Measurements from ENCODE around the gene DUSP16. TPM values are rescaled to one million over a fixed set of nuclear protein-coding genes. Genes with fewer than 3 reads are reported as not detected.

The DUSP16 gene
- total RNA-seq, 1 experiment from 2014 or later = 10.6 TPM

DNA sequence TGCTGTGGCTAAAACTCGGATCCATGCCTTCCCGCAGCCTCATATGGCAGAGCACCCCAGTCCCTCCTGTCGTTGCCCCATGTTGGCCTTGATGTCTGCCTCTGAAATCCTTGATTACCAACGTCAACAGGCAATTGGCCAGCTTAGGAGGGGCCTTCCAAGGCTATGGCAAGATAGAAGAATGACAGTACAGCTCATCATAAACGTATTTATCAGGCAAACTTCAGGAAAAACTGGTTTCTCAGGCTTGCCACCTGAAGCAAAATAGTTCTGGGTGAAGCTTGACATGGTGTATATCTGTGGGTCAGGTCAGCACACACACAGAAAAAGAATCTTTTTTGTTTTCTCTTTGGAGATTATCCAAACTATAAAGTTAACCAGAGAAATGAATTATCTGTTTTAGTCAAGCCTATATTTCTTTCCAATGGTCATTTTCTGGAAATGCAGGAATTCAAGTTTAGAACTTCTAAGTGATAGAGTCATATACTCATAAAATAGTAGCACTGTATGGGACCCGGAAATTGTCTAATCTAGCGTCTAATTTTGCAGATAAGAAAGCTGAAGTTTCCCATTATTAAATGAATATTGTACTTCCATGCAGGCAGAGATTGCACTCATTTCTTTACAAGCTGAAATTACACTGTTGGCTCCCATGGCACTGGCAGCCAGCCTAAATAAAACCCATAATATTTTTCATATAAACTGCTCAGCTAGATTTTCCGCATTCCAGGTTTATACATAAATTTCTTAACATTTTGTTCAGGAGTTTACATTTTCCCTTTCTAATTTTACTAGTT lies 24.4 kb upstream of the DUSP16 start:
- CTCF ChIA-PET = no interaction called here

GRCh38 chr12:12585115-12585863 lies 22.6 kb upstream of the DUSP16 start:
- BruUV-seq (replicated peaks) = no TSS peak
- H3K27ac ChIP-seq (ENCODE audit: low read depth, low read length, poor library complexity, severe bottlenecking) = no peak overlapping the region
- POLR2A ChIA-PET (ENCODE audit: low non-redundant PET) = no interaction called here
- no peaks in the 10 kb centered on the region for H3K36me3 ChIP-seq (ENCODE audit: insufficient read depth, low read length, poor library complexity, severe bottlenecking)
- DNase-seq (ENCODE audit: low spot score) = no peak
- H3K4me3 ChIP-seq (ENCODE audit: low read depth, low read length, poor library complexity, severe bottlenecking) = no peak overlapping the region
- CTCF ChIA-PET = interaction anchor here (0.6 kb wide), 1 partner anchor 36 kb away, joined by 7 read pairs; no protein-coding TSS in a partner anchor
- H3K4me1 ChIP-seq (ENCODE audit: insufficient read depth, low read length, poor library complexity, severe bottlenecking) = peaks cover 3% of the 10 kb centered on the region
- TF ChIP-seq CTCF (conservative IDR thresholded peaks at IDR 0.05; ENCODE audit: low read depth, low read length) (no peak), EZH2 (IDR thresholded peaks at IDR 0.05; ENCODE audit: borderline replicate concordance, low read depth, low read length, poor library complexity, severe bottlenecking) (no peak)
- peaks cover 6% of the 10 kb centered on the region for H3K27me3 ChIP-seq (replicated peaks; ENCODE audit: insufficient read depth, low read depth, low read length, poor library complexity)
- intact Hi-C loops (cut with micrococcal nuclease; ENCODE audit: unreplicated experiment) = no loop called here
- H3K9me3 ChIP-seq (ENCODE audit: low read depth, low read length, poor library complexity, severe bottlenecking) = no peaks in the 10 kb centered on the region

More for the DNA sequence above, 24.4 kb upstream of the DUSP16 start:
- Histone ChIP-seq H3K4me3 (ENCODE audit: low read depth, low read length, poor library complexity, severe bottlenecking) (no peak overlapping the region), H3K9me3 (ENCODE audit: low read depth, low read length, poor library complexity, severe bottlenecking) (no peaks in the 10 kb centered on the region), H3K27me3 (replicated peaks; ENCODE audit: insufficient read depth, low read depth, low read length, poor library complexity) (peaks cover 6% of the 10 kb centered on the region), H3K27ac (ENCODE audit: low read depth, low read length, poor library complexity, severe bottlenecking) (no peak overlapping the region), H3K36me3 (ENCODE audit: insufficient read depth, low read length, poor library complexity, severe bottlenecking) (no peaks in the 10 kb centered on the region), H3K4me1 (ENCODE audit: insufficient read depth, low read length, poor library complexity, severe bottlenecking) (peaks cover 3% of the 10 kb centered on the region)
- DNase-seq (ENCODE audit: low spot score) = no peak
- TF ChIP-seq EZH2 (IDR thresholded peaks at IDR 0.05; ENCODE audit: borderline replicate concordance, low read depth, low read length, poor library complexity, severe bottlenecking) (no peak), CTCF (conservative IDR thresholded peaks at IDR 0.05; ENCODE audit: low read depth, low read length) (no peak)
- POLR2A ChIA-PET (ENCODE audit: low non-redundant PET) = no interaction called here
- intact Hi-C loops (cut with micrococcal nuclease; ENCODE audit: unreplicated experiment) = no loop called here
- no TSS peak for BruUV-seq (replicated peaks)

DNA sequence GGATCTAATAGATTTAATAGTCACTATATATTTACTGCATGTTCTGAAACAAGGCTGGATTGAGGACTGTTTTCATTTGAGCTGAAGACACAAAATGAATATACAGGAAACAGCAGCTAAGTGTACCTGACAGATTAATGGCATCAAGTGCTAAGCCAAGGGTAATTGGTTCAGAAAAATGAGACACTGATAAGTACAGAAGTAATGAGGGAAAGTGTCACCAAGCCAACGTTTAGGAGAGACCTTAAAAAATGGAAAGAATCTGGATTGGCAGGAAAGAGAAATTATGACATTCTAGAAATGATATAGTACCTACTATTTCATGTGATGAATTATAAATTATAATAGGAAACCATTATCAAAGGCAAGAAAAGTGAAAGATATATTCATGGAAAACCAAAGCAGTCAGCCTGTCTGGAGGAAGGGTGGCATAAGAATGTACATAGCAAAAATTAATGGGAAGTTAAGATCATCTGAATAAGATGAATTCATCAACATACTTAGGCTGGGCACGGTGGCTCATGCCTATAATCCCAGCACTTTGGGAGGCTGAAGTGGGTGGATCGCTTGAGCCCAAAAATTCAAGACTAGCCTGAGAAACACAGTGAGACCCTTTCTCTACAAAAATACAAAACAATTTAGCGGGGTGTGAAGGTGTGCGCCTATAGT lies 21.0 kb upstream of the DUSP16 start:
- BruUV-seq (replicated peaks) = no TSS peak
- H3K4me1 ChIP-seq (ENCODE audit: insufficient read depth, low read length, poor library complexity, severe bottlenecking) = peaks cover 3% of the 10 kb centered on the region
- DNase-seq (ENCODE audit: low spot score) = no peak
- H3K36me3 ChIP-seq (ENCODE audit: insufficient read depth, low read length, poor library complexity, severe bottlenecking) = no peaks in the 10 kb centered on the region
- TF ChIP-seq CTCF (conservative IDR thresholded peaks at IDR 0.05; ENCODE audit: low read depth, low read length) (no peak), EZH2 (IDR thresholded peaks at IDR 0.05; ENCODE audit: borderline replicate concordance, low read depth, low read length, poor library complexity, severe bottlenecking) (no peak)
- intact Hi-C loops (cut with micrococcal nuclease; ENCODE audit: unreplicated experiment) = no loop called here
- no peak overlapping the region for H3K27ac ChIP-seq (ENCODE audit: low read depth, low read length, poor library complexity, severe bottlenecking)
- ChIA-PET CTCF (no interaction called here), POLR2A (ENCODE audit: low non-redundant PET) (no interaction called here)
- H3K4me3 ChIP-seq (ENCODE audit: low read depth, low read length, poor library complexity, severe bottlenecking) = no peak overlapping the region
- no peaks in the 10 kb centered on the region for H3K27me3 ChIP-seq (replicated peaks; ENCODE audit: insufficient read depth, low read depth, low read length, poor library complexity)
- H3K9me3 ChIP-seq (ENCODE audit: low read depth, low read length, poor library complexity, severe bottlenecking) = no peaks in the 10 kb centered on the region
